Caco-2 (cell line): ENCODE results near the gene ARID1A. TPM values are rescaled to one million over a fixed set of nuclear protein-coding genes. Genes with fewer than 3 reads are reported as not detected.

ENCODE experiments used
- BruUV-seq: library from RNA; stranded (reverse); fragments of 400-500 nt; replicated peaks from 2 replicates; lab custom pipeline; 2021; lab: Mats Ljungman, UMichigan
- CTCF ChIA-PET: fragments of 300-600 bp; sonication (Branson Sonifier 250); formaldehyde crosslinking; loops from one replicate; lab custom pipeline; 2022; ENCODE audit warnings: antibody characterized with exemption; lab: Charles Lee
- POLR2A ChIA-PET: fragments of 300-600 bp; sonication (Branson Sonifier 250); formaldehyde crosslinking; loops from one replicate; lab custom pipeline; 2022; ENCODE audit warnings: antibody characterized with exemption; lab: Charles Lee
- DNase-seq, 2 experiments: peaks; one replicate each; pipeline versions ENCODE4 v3.0.0 to v3.0.0-alpha.2; 2020 to 2022
- H3K27me3 ChIP-seq: replicated peaks from 2 replicates; pipeline ENCODE4 v1.6.0; 2011; ENCODE audit warnings: low read length; ENCODE audit not compliant: control insufficient read depth, insufficient read depth
- H3K36me3 ChIP-seq: 2 replicates; pipeline ENCODE4 v1.5.1; 2011; ENCODE audit warnings: low read length; ENCODE audit not compliant: control insufficient read depth, insufficient read depth
- H3K4me1 ChIP-seq: fragments of 250-450 bp; sonication (Bioruptor Pico); 2 replicates; pipeline ENCODE4 v1.5.1; 2020; ENCODE audit warnings: mild to moderate bottlenecking
- H3K4me3 ChIP-seq: 2 replicates; pipeline ENCODE4 v1.5.1; 2011; ENCODE audit warnings: low read depth, mild to moderate bottlenecking, control low read depth, low read length
- H3K9me3 ChIP-seq: fragments of 250-450 bp; sonication (Bioruptor Pico); 2 replicates; pipeline ENCODE4 v1.5.1; 2020; ENCODE audit warnings: mild to moderate bottlenecking, moderate library complexity
- H3K27ac Mint-ChIP-seq: one replicate; pipeline ENCODE4 v1.8.0; 2022; ENCODE audit warnings: mixed read lengths; ENCODE audit not compliant: unreplicated experiment
- H3K27me3 Mint-ChIP-seq: one replicate; pipeline ENCODE4 v1.8.0; 2022; ENCODE audit warnings: mixed read lengths; ENCODE audit not compliant: insufficient read depth, unreplicated experiment
- H3K36me3 Mint-ChIP-seq: one replicate; pipeline ENCODE4 v1.8.0; 2022; ENCODE audit warnings: mild to moderate bottlenecking, mixed read lengths; ENCODE audit not compliant: insufficient read depth, unreplicated experiment
- H3K4me1 Mint-ChIP-seq: one replicate; pipeline ENCODE4 v1.8.0; 2022; ENCODE audit warnings: low read depth, mixed read lengths; ENCODE audit not compliant: unreplicated experiment
- H3K4me3 Mint-ChIP-seq: one replicate; pipeline ENCODE4 v1.8.0; 2022; ENCODE audit warnings: mild to moderate bottlenecking, moderate library complexity, mixed read lengths; ENCODE audit not compliant: unreplicated experiment
- H3K9me3 Mint-ChIP-seq: one replicate; pipeline ENCODE4 v1.8.0; 2022; ENCODE audit warnings: mixed read lengths; ENCODE audit not compliant: unreplicated experiment
- CTCF ChIP-seq, 2 experiments: fragments of 200-600 bp in 1 of 2; IDR thresholded peaks; 1 replicate in 1 of 2; 2 replicates in 1 of 2; pipeline versions ENCODE4 v1.5.1 to v1.8.0; 2011 to 2022; ENCODE audit warnings: antibody characterized with exemption in 1 of 2, control low read depth in 1 of 2, inconsistent platforms in 1 of 2, low read depth in 1 of 2, low read length in 1 of 2, mild to moderate bottlenecking in 1 of 2, moderate library complexity in 1 of 2; ENCODE audit not compliant: insufficient read depth in 1 of 2, severe bottlenecking in 1 of 2, unreplicated experiment in 1 of 2
- intact Hi-C: fragments of 100-400 bp; cut with micrococcal nuclease; formaldehyde crosslinking; loops from one replicate; pipeline ENCODE4 v1.10.0; 2022; ENCODE audit not compliant: unreplicated experiment
- total RNA-seq: library from RNA; stranded (reverse); gene quantifications from 2 replicates; pipeline ENCODE4 v1.2.3, GENCODE V29; 2022

Gene ARID1A
- total RNA-seq, 1 experiment from 2014 or later: 66.5 TPM

DNA sequence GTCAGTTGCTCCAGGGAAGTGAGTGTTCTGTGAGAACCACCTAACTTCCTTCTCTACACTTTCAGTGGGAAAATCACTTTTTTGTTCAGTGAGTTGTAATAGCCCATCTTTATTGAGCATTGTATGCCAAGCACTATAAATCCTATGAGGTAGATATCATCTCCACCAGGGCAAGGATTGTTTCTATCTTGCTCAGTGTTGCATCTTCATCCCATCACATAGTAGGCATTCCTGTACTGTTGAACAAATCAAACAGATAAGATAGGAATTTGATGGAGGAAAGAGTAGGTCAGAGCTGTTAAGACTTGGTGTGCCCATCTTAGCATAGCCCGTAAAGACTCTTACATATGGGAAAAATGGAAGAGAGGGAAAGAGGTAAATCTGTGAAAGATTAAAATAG is 89.1 kb downstream of the ARID1A start:
- Mint-ChIP-seq H3K4me3 (no peak overlapping the region), H3K36me3 (peaks cover 59% of the 10 kb centered on the region), H3K4me1 (peaks cover 30% of the 10 kb centered on the region), H3K9me3 (no peaks in the 10 kb centered on the region), H3K27me3 (no peaks in the 10 kb centered on the region), H3K27ac (peak overlapping the region; percentile 90)
- H3K27me3 ChIP-seq: no peaks in the 10 kb centered on the region
- CTCF ChIA-PET: interaction anchor here (0.6 to 1.1 kb wide), 3 partner anchors 45 to 107 kb away, joined by 3 to 7 read pairs (median 4); no protein-coding TSS in a partner anchor
- H3K9me3 ChIP-seq: no peaks in the 10 kb centered on the region
- intact Hi-C loops: no loop called here
- POLR2A ChIA-PET: interaction anchor here (1.0 to 1.9 kb wide), 2 partner anchors 87 to 88 kb away, joined by 4 to 7 read pairs; no protein-coding TSS in a partner anchor
- peaks cover 51% of the 10 kb centered on the region for H3K4me1 ChIP-seq
- H3K36me3 ChIP-seq: peaks cover 1% of the 10 kb centered on the region
- no peak overlapping the region for H3K4me3 ChIP-seq
- BruUV-seq: no TSS peak
- no peak for DNase-seq
- no peak for TF ChIP-seq CTCF (IDR thresholded peaks at IDR 0.05; ENCODE audit: insufficient read depth in 1 of 2, low read depth in 1 of 2, low read length in 1 of 2, severe bottlenecking in 1 of 2, unreplicated experiment in 1 of 2)

DNA sequence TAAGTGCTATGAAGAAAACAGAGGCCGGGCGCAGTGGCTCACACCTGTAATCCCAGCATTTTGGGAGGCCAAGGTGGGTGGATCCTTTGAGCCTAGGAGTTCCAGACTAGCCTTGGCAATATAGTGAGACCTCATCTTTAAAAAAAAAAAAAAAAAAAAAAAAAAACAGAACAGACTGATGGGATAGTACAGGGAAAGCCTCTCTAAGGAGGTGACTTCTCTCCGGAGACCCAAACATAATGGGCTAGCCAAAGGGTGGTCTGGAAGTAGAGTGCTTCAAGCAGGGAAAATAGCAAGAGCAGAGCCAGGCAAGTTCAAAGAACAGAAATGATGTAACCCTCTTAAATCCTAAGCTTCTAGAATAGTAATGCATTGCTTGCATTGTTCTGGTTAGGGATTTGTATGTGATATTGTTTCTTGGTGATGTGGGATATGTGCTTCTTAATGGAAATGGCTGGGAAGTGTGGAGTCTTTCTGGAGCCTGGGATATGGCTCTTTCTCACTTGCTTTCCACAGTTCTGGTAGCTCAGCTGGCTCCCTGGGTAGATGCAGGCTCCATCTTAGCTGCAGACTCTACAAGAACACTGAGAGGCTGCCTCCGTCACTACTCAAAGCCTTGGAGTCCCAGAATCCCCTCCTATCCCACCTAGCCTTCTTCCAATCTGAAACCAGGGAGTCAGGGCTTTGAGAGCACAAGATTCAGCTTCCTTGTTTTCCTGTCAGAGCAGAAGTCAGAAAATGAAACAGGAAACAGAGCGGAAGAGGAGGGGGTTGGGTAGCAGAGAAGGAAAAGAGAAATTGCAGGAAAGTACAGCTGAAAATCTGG is 90.0 kb downstream of the ARID1A start:
- Mint-ChIP-seq H3K27ac (peak overlapping the region; percentile 90), H3K4me3 (peak overlapping the region; percentile 13), H3K9me3 (no peaks in the 10 kb centered on the region), H3K4me1 (peaks cover 32% of the 10 kb centered on the region), H3K36me3 (peaks cover 50% of the 10 kb centered on the region), H3K27me3 (no peaks in the 10 kb centered on the region)
- ChIA-PET CTCF (interaction anchor here (0.6 to 1.6 kb wide), 4 partner anchors 46 to 108 kb away, joined by 3 to 7 read pairs (median 4); no protein-coding TSS in a partner anchor), POLR2A (interaction anchor here (0.6 to 1.9 kb wide), 2 partner anchors 39 to 89 kb away, joined by 3 to 7 read pairs; no protein-coding TSS in a partner anchor)
- H3K9me3 ChIP-seq: no peaks in the 10 kb centered on the region
- H3K27me3 ChIP-seq: no peaks in the 10 kb centered on the region
- H3K4me1 ChIP-seq: peaks cover 51% of the 10 kb centered on the region
- intact Hi-C loops: no loop called here
- no peak overlapping the region for H3K4me3 ChIP-seq
- DNase-seq: no peak
- no peaks in the 10 kb centered on the region for H3K36me3 ChIP-seq
- BruUV-seq: no TSS peak
- TF ChIP-seq CTCF (IDR thresholded peaks at IDR 0.05; ENCODE audit: insufficient read depth in 1 of 2, low read depth in 1 of 2, low read length in 1 of 2, severe bottlenecking in 1 of 2, unreplicated experiment in 1 of 2): no peak
